Coronary artery (tissue), 2 donors: ENCODE measurements around the gene CDHR3.

Experiments
- DNase-seq: peaks from one replicate; pipeline ENCODE4 v3.0.0-alpha.2; 2017; ENCODE audit warnings: low spot score
- H3K27ac ChIP-seq, 2 donors: fragments of 200-600 bp; sonication (generic); one replicate each; pipeline ENCODE4 v1.5.1; 2016 to 2019
- H3K4me3 ChIP-seq: fragments of 200-600 bp; sonication (generic); 2 replicates; pipeline ENCODE4 v1.5.1; 2016; ENCODE audit warnings: mild to moderate bottlenecking, moderate library complexity
- CTCF ChIP-seq: fragments of 200-600 bp; sonication (generic); IDR thresholded peaks from one replicate; pipeline ENCODE4 v1.5.1; 2019; ENCODE audit warnings: antibody characterized with exemption

CDHR3 gene

GRCh38 chr7:105958012-105958411, 5.1 kb upstream of the CDHR3 start:
- Histone ChIP-seq H3K27ac (no peak overlapping the region), H3K4me3 (no peak overlapping the region)
- DNase-seq: no peak
- no peak for TF ChIP-seq CTCF

- no peak overlapping the region for H3K27ac ChIP-seq
Observed at GRCh38 chr7:105962353-105962752, 711 bp upstream of the CDHR3 start.

GRCh38 chr7:105971845-105972244, 8.8 kb downstream of the CDHR3 start:
- Histone ChIP-seq H3K27ac (no peak overlapping the region), H3K4me3 (no peak overlapping the region)
- DNase-seq: no peak
- no peak for TF ChIP-seq CTCF

More at GRCh38 chr7:105962353-105962752, 711 bp upstream of the CDHR3 start:
- H3K4me3 ChIP-seq: no peak overlapping the region
- no peak for TF ChIP-seq CTCF
- DNase-seq: no peak

GRCh38 chr7:105972276-105972675, 9.2 kb downstream of the CDHR3 start:
- no peak for DNase-seq
- TF ChIP-seq CTCF: no peak
- no peak overlapping the region for H3K4me3 ChIP-seq
- H3K27ac ChIP-seq: no peak overlapping the region

- TF ChIP-seq CTCF: no peak
- no peak overlapping the region for H3K4me3 ChIP-seq
- no peak for DNase-seq
- no peak overlapping the region for H3K27ac ChIP-seq
Observed at GRCh38 chr7:105974471-105974870, 11.4 kb downstream of the CDHR3 start.

GRCh38 chr7:105975770-105976417, 12.8 kb downstream of the CDHR3 start:
- TF ChIP-seq CTCF: no peak
- no peak overlapping the region for H3K27ac ChIP-seq
- H3K4me3 ChIP-seq: no peak overlapping the region
- no peak for DNase-seq

- TF ChIP-seq CTCF: no peak
- H3K27ac ChIP-seq: no peak overlapping the region
- DNase-seq: no peak
- H3K4me3 ChIP-seq: no peak overlapping the region
Observed at GRCh38 chr7:105976868-105977267, 13.8 kb downstream of the CDHR3 start.
